Activated T-cell treated with anti-CD3 and anti-CD28 coated beads for 4 hours (primary cell): ENCODE measurements around the gene C6orf141.
"Not testable (repeated sequence)": the region's sequence is repeated elsewhere in the genome, so short reads cannot be mapped to it uniquely, and the experiment has no call there.

ENCODE experiments used
- DNase-seq: peaks from one replicate; pipeline ENCODE4 v3.0.0-alpha.2; 2020

C6orf141 gene

GRCh38 chr6:49582529-49582928 lies 32.1 kb downstream of the C6orf141 start:
- no peak for DNase-seq

- not testable (repeated sequence) for DNase-seq
Measured at GRCh38 chr6:49587262-49587661, 36.8 kb downstream of the C6orf141 start.
